Thyroid gland (tissue), 4 donors: Measurements from ENCODE around the gene ARHGEF16. TPM values are rescaled to one million over a fixed set of nuclear protein-coding genes. Genes with fewer than 3 reads are reported as not detected.

Experiments used
- DNase-seq, 2 donors: peaks; one replicate each; pipeline ENCODE4 v3.0.0-alpha.2; 2019
- H3K27ac ChIP-seq, 3 donors: fragments of 200-600 bp; sonication (generic); 1 replicate in 2 of 3; 2 replicates in 1 of 3; pipeline ENCODE4 v1.5.1; 2016 to 2019; ENCODE audit warnings: mild to moderate bottlenecking in 1 of 3, moderate library complexity in 1 of 3
- H3K27me3 ChIP-seq: fragments of 200-600 bp; sonication (generic); one replicate; pipeline ENCODE4 v1.5.1; 2019
- H3K36me3 ChIP-seq, 2 donors: fragments of 200-600 bp; sonication (generic); one replicate each; pipeline ENCODE4 v1.5.1; 2016 to 2019
- H3K4me1 ChIP-seq, 2 donors: fragments of 200-600 bp; sonication (generic); one replicate each; pipeline ENCODE4 v1.5.1; 2017 to 2019
- H3K4me3 ChIP-seq, 3 donors: fragments of 200-600 bp; sonication (generic); replicated peaks in 1 of 3; 1 replicate in 2 of 3; 2 replicates in 1 of 3; pipeline ENCODE4 v1.5.1; 2016; ENCODE audit warnings: mild to moderate bottlenecking in 1 of 3
- H3K9me3 ChIP-seq: fragments of 200-600 bp; sonication (generic); one replicate; pipeline ENCODE4 v1.5.1; 2017
- POLR2A ChIP-seq, 2 donors: fragments of 450-650 bp; IDR thresholded peaks; one replicate each; pipeline ENCODE4 v1.6.1; 2017; ENCODE audit warnings: antibody characterized with exemption in 2 of 2, mild to moderate bottlenecking in 2 of 2, moderate library complexity in 1 of 2
- WGBS, 2 donors: methylation state at CpG; one replicate each; pipeline ENCODE4 v1.1.5; 2017; 5-methylcytosine and 5-hydroxymethylcytosine counted together
- intact Hi-C: fragments of 100-400 bp; cut with DNase I; formaldehyde crosslinking; loops from one replicate; pipeline ENCODE4 v1.15.1; 2023
- total RNA-seq, 4 donors: library from RNA; depleted of rRNA; stranded (reverse); fragments of >200 nt; gene quantifications; one replicate each; pipeline ENCODE4 v1.2.3, GENCODE V29; 2016
- TF ChIP-seq, protein P1 (sequence below), 6 experiments: fragments of 200-600 bp in 3 of 6; fragments of 450-650 bp in 3 of 6; sonication (generic) in 3 of 6; IDR thresholded peaks; one replicate each; pipeline ENCODE4 v1.5.1; 2016 to 2019; ENCODE audit warnings: antibody characterized with exemption in 6 of 6, mild to moderate bottlenecking in 2 of 6, inconsistent platforms in 1 of 6, moderate library complexity in 1 of 6

ARHGEF16 gene
- total RNA-seq, 4 donors from 2014 or later: 16.0 to 23.7 (median 21.2) TPM

GRCh38 chr1:3412376-3412775, 42.1 kb upstream of the ARHGEF16 start:
- no peak for TF ChIP-seq POLR2A (IDR thresholded peaks at IDR 0.05)
- TF ChIP-seq, protein P1, sequence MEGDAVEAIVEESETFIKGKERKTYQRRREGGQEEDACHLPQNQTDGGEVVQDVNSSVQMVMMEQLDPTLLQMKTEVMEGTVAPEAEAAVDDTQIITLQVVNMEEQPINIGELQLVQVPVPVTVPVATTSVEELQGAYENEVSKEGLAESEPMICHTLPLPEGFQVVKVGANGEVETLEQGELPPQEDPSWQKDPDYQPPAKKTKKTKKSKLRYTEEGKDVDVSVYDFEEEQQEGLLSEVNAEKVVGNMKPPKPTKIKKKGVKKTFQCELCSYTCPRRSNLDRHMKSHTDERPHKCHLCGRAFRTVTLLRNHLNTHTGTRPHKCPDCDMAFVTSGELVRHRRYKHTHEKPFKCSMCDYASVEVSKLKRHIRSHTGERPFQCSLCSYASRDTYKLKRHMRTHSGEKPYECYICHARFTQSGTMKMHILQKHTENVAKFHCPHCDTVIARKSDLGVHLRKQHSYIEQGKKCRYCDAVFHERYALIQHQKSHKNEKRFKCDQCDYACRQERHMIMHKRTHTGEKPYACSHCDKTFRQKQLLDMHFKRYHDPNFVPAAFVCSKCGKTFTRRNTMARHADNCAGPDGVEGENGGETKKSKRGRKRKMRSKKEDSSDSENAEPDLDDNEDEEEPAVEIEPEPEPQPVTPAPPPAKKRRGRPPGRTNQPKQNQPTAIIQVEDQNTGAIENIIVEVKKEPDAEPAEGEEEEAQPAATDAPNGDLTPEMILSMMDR (IDR thresholded peaks at IDR 0.05): no peak
- intact Hi-C loops: loop anchor here (5.0 kb wide), 1 partner anchor 345 kb away; the partner anchor contains the start of gene PRDM16
- H3K4me1 ChIP-seq: no peaks in the 10 kb centered on the region
- 96% methylated on average over 28 to 33 of the region's 33 CpGs for WGBS, 2 donors
- no peak overlapping the region for H3K27ac ChIP-seq
- no peak for DNase-seq
- no peaks in the 10 kb centered on the region for H3K9me3 ChIP-seq
- no peak overlapping the region for H3K4me3 ChIP-seq
- no peaks in the 10 kb centered on the region for H3K27me3 ChIP-seq
- H3K36me3 ChIP-seq: peaks cover 0 to 3% of the 10 kb centered on the region in 2 donors

GRCh38 chr1:3413975-3414710, 40.3 kb upstream of the ARHGEF16 start:
- Histone ChIP-seq H3K9me3 (no peaks in the 10 kb centered on the region), H3K4me1 (no peaks in the 10 kb centered on the region), H3K27me3 (no peaks in the 10 kb centered on the region), H3K27ac (no peak overlapping the region), H3K36me3 (peaks cover 0 to 7% of the 10 kb centered on the region in 2 donors), H3K4me3 (no peak overlapping the region)
- no peak for DNase-seq
- intact Hi-C loops: loop anchor here (5.0 kb wide), 1 partner anchor 347 kb away; the partner anchor contains the start of gene PRDM16
- WGBS, 2 donors: 95 to 97% methylated on average over 24 to 26 of the region's 34 CpGs
- TF ChIP-seq, protein P1 (IDR thresholded peaks at IDR 0.05): no peak
- no peak for TF ChIP-seq POLR2A (IDR thresholded peaks at IDR 0.05)

DNA sequence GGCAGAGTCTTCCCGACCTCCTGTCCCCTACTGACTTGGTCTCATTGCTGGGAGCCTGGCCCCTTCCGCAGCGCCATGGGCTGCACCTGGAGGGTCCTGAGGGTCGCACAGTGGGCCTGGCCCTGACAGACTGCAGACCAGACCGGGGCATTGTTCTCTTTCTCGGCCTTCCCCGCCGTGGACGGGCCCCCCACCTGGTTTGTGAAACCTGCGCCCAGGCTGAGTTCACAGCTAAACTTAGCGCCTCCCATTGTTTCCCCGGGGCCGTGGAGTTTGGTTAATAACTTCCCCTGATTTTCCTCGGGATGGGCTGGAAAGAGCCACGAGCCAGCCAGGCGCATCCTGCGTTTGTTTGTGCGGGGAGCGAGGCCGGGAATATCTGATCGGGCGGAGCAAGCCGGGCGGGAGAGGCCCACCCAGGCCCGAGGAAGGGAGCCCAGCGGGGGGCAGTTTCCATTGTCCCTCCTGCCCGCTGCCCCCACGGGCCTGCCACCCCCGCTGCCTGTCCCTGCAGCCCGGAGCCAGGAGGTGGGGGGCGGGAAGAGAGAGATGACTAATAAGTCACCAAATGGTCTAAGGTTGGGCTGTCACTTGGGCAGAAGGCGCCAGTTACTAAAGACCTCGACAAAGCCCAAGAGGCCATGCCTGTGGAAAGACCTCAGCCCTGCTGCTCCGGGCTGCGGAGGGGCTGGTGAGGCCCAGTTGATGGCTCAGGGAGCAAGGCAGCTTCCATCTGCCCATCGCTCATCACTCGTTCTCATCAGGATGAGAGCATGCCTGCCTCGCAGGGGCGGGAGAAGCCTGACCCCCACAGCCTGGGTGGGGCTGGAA, 39.0 kb upstream of the ARHGEF16 start:
- TF ChIP-seq, protein P1 (IDR thresholded peaks at IDR 0.05): no peak
- TF ChIP-seq POLR2A (IDR thresholded peaks at IDR 0.05): no peak
- Histone ChIP-seq H3K4me3 (no peak overlapping the region), H3K27me3 (no peaks in the 10 kb centered on the region), H3K27ac (no peak overlapping the region), H3K9me3 (no peaks in the 10 kb centered on the region), H3K36me3 (peaks cover 0 to 7% of the 10 kb centered on the region in 2 donors), H3K4me1 (no peaks in the 10 kb centered on the region)
- WGBS, 2 donors: 73 to 74% methylated on average over 24 to 30 of the region's 39 CpGs
- DNase-seq: no peak
- intact Hi-C loops: no loop called here

- no peaks in the 10 kb centered on the region for H3K9me3 ChIP-seq
- TF ChIP-seq POLR2A (IDR thresholded peaks at IDR 0.05): no peak
- TF ChIP-seq, protein P1 (IDR thresholded peaks at IDR 0.05): peak in 2 of 6 experiments; percentile 23 to 27
- H3K36me3 ChIP-seq: peaks cover 0 to 6% of the 10 kb centered on the region in 2 donors
- no peaks in the 10 kb centered on the region for H3K4me1 ChIP-seq
- H3K27me3 ChIP-seq: no peaks in the 10 kb centered on the region
- H3K27ac ChIP-seq: no peak overlapping the region
- intact Hi-C loops: no loop called here
- no peak overlapping the region for H3K4me3 ChIP-seq
- WGBS, 2 donors: 95 to 96% methylated on average over 6 of the region's 6 CpGs
- no peak for DNase-seq
Measured at GRCh38 chr1:3417082-3417739, 37.3 kb upstream of the ARHGEF16 start.
